ENCODE results near the gene DNAJC21.

Gene DNAJC21

DNA sequence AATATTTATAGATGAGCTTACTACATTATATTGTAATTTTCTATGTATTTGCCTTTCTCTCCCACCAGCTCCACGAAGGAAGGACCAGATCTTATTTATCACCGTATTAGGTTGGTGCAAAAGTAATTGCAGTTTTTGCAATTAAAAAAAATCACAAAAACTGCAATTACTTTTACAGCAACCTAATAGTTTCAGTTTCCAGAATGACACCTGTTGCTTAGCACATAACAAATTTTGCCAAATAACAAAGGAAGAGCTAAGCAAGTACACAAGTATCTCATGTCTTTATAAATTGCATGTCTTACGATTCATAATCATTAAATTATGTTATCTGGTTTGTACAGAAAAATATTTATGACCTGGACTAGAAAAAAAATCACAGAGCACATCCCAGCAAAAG, 72.5 kb downstream of the DNAJC21 start:
- TF ChIP-seq FOXP2 (optimal IDR thresholded peaks at IDR 0.05; ENCODE audit: borderline replicate concordance, extremely low read depth, extremely low read length, insufficient read depth) (no peak), TAF1 (IDR thresholded peaks at IDR 0.05; ENCODE audit: borderline replicate concordance, insufficient read depth, low read length) (no peak), SIN3A (IDR thresholded peaks at IDR 0.05; ENCODE audit: borderline replicate concordance, insufficient read depth, low read length) (no peak), POLR2AphosphoS5 (IDR thresholded peaks at IDR 0.05; ENCODE audit: low read depth, low read length) (no peak)
- TF ChIP-seq, protein P1, sequence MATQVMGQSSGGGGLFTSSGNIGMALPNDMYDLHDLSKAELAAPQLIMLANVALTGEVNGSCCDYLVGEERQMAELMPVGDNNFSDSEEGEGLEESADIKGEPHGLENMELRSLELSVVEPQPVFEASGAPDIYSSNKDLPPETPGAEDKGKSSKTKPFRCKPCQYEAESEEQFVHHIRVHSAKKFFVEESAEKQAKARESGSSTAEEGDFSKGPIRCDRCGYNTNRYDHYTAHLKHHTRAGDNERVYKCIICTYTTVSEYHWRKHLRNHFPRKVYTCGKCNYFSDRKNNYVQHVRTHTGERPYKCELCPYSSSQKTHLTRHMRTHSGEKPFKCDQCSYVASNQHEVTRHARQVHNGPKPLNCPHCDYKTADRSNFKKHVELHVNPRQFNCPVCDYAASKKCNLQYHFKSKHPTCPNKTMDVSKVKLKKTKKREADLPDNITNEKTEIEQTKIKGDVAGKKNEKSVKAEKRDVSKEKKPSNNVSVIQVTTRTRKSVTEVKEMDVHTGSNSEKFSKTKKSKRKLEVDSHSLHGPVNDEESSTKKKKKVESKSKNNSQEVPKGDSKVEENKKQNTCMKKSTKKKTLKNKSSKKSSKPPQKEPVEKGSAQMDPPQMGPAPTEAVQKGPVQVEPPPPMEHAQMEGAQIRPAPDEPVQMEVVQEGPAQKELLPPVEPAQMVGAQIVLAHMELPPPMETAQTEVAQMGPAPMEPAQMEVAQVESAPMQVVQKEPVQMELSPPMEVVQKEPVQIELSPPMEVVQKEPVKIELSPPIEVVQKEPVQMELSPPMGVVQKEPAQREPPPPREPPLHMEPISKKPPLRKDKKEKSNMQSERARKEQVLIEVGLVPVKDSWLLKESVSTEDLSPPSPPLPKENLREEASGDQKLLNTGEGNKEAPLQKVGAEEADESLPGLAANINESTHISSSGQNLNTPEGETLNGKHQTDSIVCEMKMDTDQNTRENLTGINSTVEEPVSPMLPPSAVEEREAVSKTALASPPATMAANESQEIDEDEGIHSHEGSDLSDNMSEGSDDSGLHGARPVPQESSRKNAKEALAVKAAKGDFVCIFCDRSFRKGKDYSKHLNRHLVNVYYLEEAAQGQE (IDR thresholded peaks at IDR 0.05; ENCODE audit: insufficient read depth in 1 of 2, low read depth in 2 of 2, low read length in 2 of 2): no peak

DNA sequence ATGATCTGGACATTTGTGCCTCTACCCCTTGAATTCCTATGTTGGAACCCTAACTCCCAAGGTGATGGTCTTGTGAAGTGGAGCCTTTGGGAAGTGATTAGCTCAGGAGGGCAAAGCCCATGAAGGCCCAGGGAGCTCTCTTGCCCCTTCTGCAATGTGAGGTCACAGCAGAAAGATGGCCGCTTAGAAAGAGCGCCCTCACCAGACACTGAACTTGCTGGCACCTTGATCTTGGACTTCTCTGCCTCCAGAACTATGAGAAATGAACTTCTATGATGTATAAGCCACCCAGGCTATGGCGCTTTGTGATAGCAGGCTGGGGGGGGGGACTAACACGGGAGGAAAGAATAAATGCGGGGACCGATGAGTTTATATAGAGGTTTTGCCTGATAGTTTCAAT, 73.1 kb downstream of the DNAJC21 start:
- no peak for TF ChIP-seq TAF1 (IDR thresholded peaks at IDR 0.05; ENCODE audit: borderline replicate concordance, insufficient read depth, low read length)
- no peak for TF ChIP-seq SIN3A (IDR thresholded peaks at IDR 0.05; ENCODE audit: borderline replicate concordance, insufficient read depth, low read length)
- TF ChIP-seq POLR2AphosphoS5 (IDR thresholded peaks at IDR 0.05; ENCODE audit: low read depth, low read length): no peak
- no peak for TF ChIP-seq FOXP2 (optimal IDR thresholded peaks at IDR 0.05; ENCODE audit: borderline replicate concordance, extremely low read depth, extremely low read length, insufficient read depth)
- TF ChIP-seq, protein P1 (IDR thresholded peaks at IDR 0.05; ENCODE audit: insufficient read depth in 1 of 2, low read depth in 2 of 2, low read length in 2 of 2): no peak

DNA sequence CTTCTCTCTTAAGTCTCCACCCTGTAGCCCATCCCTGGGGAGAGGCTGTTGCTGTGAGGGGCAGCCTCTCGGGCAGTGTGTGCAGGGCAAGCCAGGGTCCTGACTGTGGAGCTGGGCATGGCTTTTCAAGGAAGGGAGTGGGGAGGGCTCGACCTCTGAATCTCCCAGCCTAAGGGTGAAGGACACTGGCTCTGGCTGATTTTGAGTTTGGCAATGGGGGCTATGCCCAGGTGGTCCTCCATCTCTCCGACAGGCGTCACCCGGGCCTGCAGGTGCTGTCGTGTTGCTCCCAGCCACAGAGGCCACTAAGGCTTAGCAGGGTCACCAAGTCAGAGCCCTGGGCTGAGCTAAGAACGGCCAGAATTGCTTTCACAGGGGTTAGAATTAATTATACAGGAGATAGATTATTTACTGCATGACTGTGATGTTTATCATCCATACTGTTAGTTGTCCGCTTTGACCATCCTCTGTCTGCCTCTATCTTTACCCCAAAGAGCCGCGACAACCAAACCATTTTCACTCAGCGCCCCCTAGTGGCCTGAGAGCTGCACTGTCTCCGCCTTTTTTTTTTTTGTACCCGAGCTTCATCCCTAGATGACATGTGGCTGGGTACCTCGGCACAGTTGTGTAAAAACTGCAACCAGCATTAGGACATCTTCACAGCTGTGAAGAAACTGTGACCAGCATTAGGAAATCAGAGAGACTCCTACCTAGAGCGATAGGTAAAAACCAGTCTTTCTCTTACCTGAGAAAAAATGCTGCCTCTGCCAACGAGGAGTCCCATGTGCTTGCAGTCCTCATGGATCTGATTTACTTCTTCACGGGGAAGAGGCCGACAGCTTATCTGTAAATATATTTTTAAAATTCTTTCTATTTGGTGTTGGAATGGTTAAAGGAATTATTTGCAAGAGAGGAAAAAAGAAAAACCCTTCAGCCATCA, 73.9 kb downstream of the DNAJC21 start:
- TF ChIP-seq TAF1 (IDR thresholded peaks at IDR 0.05; ENCODE audit: borderline replicate concordance, insufficient read depth, low read length) (no peak), SIN3A (IDR thresholded peaks at IDR 0.05; ENCODE audit: borderline replicate concordance, insufficient read depth, low read length) (no peak), POLR2AphosphoS5 (IDR thresholded peaks at IDR 0.05; ENCODE audit: low read depth, low read length) (no peak)

DNA sequence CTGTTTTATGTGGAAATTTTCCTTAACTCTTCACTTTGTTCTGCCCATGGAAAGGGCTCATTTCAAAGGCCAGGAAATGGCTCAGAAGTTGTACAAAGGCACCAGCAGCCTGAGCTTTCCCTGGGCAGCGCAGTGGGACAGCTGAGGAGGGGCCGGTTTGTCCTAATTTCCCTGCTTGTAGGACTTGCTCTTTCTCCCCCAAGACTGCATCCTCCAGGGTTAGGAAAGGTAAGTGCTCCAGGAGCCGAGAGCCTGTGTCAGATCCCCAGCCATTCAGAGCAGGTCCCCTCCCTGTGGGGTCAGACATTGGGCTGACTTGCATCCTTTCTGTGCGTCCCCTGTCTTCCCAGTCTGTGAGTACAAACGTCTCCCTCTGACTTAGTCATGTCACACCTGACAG, 74.8 kb downstream of the DNAJC21 start:
- TF ChIP-seq FOXP2 (optimal IDR thresholded peaks at IDR 0.05; ENCODE audit: borderline replicate concordance, extremely low read depth, extremely low read length, insufficient read depth) (no peak), TAF1 (IDR thresholded peaks at IDR 0.05; ENCODE audit: borderline replicate concordance, insufficient read depth, low read length) (no peak), SIN3A (IDR thresholded peaks at IDR 0.05; ENCODE audit: borderline replicate concordance, insufficient read depth, low read length) (no peak), POLR2AphosphoS5 (IDR thresholded peaks at IDR 0.05; ENCODE audit: low read depth, low read length) (no peak)
- TF ChIP-seq, protein P1 (IDR thresholded peaks at IDR 0.05; ENCODE audit: insufficient read depth in 1 of 2, low read depth in 2 of 2, low read length in 2 of 2): no peak

DNA sequence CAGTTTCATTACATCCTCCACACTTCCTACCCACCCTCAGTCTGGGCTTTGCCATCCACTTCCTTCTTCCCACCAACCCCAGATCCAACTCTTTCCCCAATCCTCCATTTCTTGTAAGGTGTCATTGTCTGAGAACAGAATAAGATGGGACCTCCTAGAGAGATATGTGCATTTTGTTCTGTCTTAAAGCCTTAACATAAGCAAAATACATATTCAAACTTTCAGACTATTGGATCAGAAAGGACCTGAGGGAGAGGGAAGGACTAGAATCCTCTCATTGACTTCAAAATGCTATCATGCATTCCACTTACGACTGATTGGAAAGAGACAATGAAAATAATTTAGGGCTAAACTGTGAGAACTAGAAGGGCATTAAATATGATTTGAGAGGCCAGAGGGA, 75.4 kb downstream of the DNAJC21 start:
- TF ChIP-seq, protein P1 (IDR thresholded peaks at IDR 0.05; ENCODE audit: insufficient read depth in 1 of 2, low read depth in 2 of 2, low read length in 2 of 2): no peak
- TF ChIP-seq TAF1 (IDR thresholded peaks at IDR 0.05; ENCODE audit: borderline replicate concordance, insufficient read depth, low read length): no peak
- no peak for TF ChIP-seq FOXP2 (optimal IDR thresholded peaks at IDR 0.05; ENCODE audit: borderline replicate concordance, extremely low read depth, extremely low read length, insufficient read depth)
- TF ChIP-seq SIN3A (IDR thresholded peaks at IDR 0.05; ENCODE audit: borderline replicate concordance, insufficient read depth, low read length): no peak
- TF ChIP-seq POLR2AphosphoS5 (IDR thresholded peaks at IDR 0.05; ENCODE audit: low read depth, low read length): no peak
